Stomach (tissue), 9 donors: Measurements from ENCODE around the gene NANS. TPM values are rescaled to one million over a fixed set of nuclear protein-coding genes. Genes with fewer than 3 reads are reported as not detected.
A peak's percentile ranks its signal among the peaks of the same experiment; 100 is the strongest.

Source experiments
- DNase-seq, 2 donors: peaks; one replicate each; pipeline versions ENCODE4 v3.0.0 to v3.0.0-alpha.2; 2013 to 2019
- H3K27ac ChIP-seq, 5 donors: fragments of 200-600 bp in 4 of 5; sonication (generic) in 4 of 5; one replicate each; pipeline ENCODE4 v1.5.1; 2013 to 2019; ENCODE audit warnings: mild to moderate bottlenecking in 1 of 5, moderate library complexity in 1 of 5
- H3K27me3 ChIP-seq, 3 donors: fragments of 200-600 bp; sonication (generic); one replicate each; pipeline ENCODE4 v1.5.1; 2017 to 2019; ENCODE audit warnings: mixed run types in 1 of 3
- H3K36me3 ChIP-seq, 4 donors: fragments of 200-600 bp; sonication (generic); 1 replicate in 3 of 4; 2 replicates in 1 of 4; pipeline ENCODE4 v1.5.1; 2016 to 2019
- H3K4me1 ChIP-seq, 4 donors: fragments of 200-600 bp; sonication (generic); one replicate each; pipeline ENCODE4 v1.5.1; 2016 to 2019
- H3K4me3 ChIP-seq, 4 donors: fragments of 200-600 bp; sonication (generic) in 3 of 4; one replicate each; pipeline ENCODE4 v1.5.1; 2016 to 2019; ENCODE audit warnings: mild to moderate bottlenecking in 1 of 4
- H3K9me3 ChIP-seq, 4 donors: fragments of 200-600 bp; sonication (generic); one replicate each; pipeline ENCODE4 v1.5.1; 2016 to 2019
- CTCF ChIP-seq, 7 experiments: fragments of 450-650 bp in 4 of 7; fragments of 200-600 bp in 3 of 7; sonication (generic) in 3 of 7; IDR thresholded peaks; one replicate each; pipeline ENCODE4 v1.5.1; 2016 to 2019; ENCODE audit warnings: antibody characterized with exemption in 7 of 7, control low read depth in 2 of 7, mild to moderate bottlenecking in 1 of 7
- EP300 ChIP-seq: sonication (generic); formaldehyde crosslinking; IDR thresholded peaks from one replicate; pipeline ENCODE4 v1.6.1; 2017; ENCODE audit warnings: antibody characterized with exemption
- POLR2A ChIP-seq, 4 donors: fragments of 450-650 bp; IDR thresholded peaks; one replicate each; pipeline ENCODE4 v1.6.1; 2016; ENCODE audit warnings: antibody characterized with exemption in 4 of 4, control low read depth in 2 of 4, mild to moderate bottlenecking in 1 of 4, moderate library complexity in 1 of 4
- POLR2AphosphoS5 ChIP-seq, 3 donors: sonication (generic); formaldehyde crosslinking; IDR thresholded peaks; one replicate each; pipeline ENCODE4 v1.6.1; 2016; ENCODE audit warnings: antibody characterized with exemption in 3 of 3
- WGBS, 5 donors: extraction: QIAGEN DNeasy Blood & Tissue Kit in 3 of 5; methylation state at CpG; one replicate each; pipeline versions ENCODE4 v1.1.5 to v1.1.7; 2013 to 2018; 5-methylcytosine and 5-hydroxymethylcytosine counted together
- intact Hi-C: fragments of 100-400 bp; cut with DNase I; formaldehyde crosslinking; loops from one replicate; pipeline ENCODE4 v1.15.1; 2023; ENCODE audit warnings: low total_unique reads
- polyA plus RNA-seq, 3 donors: library from polyadenylated mRNA; stranded (reverse); fragments of 200-250 nt; gene quantifications; one replicate each; pipeline ENCODE4 v1.2.3, GENCODE V29; 2013
- total RNA-seq, 5 donors: library from RNA; depleted of rRNA; stranded (reverse); fragments of >200 nt; gene quantifications; one replicate each; pipeline versions ENCODE4 v1.1.0 to v1.2.3, GENCODE V29; 2014 to 2016
- donor health status: healthy with polysubstance abuse.
- donor health status: Bipolar disorder and iron deficiency.
- donor health status: healthy.

The NANS gene
- total and polyA plus RNA-seq, 8 donors, result 12.1 to 261 (median 92.1) TPM

DNA sequence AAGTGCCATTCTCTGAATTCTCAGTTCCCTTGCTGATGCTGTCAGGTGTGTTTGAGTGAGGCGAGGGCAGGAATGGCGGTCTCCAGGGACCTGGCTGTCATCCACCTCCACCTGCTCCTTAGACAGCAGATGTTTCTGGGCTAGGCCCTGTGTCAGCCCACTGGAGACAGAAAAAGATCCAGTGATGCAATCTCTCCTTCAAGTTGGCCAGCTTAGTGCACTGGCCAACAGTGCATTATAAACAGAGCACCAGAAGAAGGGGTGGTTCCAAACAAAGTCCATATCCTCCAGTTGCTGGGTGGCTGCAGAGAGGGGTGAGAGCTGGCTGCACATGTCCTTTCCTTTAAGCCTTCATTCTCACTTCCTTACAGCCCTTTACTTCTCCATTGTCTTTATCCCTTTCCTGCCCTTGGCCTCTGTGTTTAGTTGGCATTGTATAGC is 26.5 kb downstream of the NANS start:
- H3K36me3 ChIP-seq, result peaks cover 42 to 86% (median 69%) of the 10 kb centered on the region in 4 donors
- no peak overlapping the region for H3K4me3 ChIP-seq
- H3K27ac ChIP-seq, result peak overlapping the region in 2 of 5 donors; percentile 25 to 79
- TF ChIP-seq EP300 (no peak), CTCF (IDR thresholded peaks at IDR 0.05) (no peak), POLR2AphosphoS5 (IDR thresholded peaks at IDR 0.05) (no peak), POLR2A (IDR thresholded peaks at IDR 0.05) (no peak)
- no peaks in the 10 kb centered on the region for H3K27me3 ChIP-seq
- WGBS, 5 donors, result 88 to 98% (median 95%) methylated on average over 2 of the region's 2 CpGs
- DNase-seq, result no peak
- H3K9me3 ChIP-seq, result no peaks in the 10 kb centered on the region
- H3K4me1 ChIP-seq, result peaks cover 22 to 47% (median 30%) of the 10 kb centered on the region in 4 donors
- intact Hi-C loops, result no loop called here

GRCh38 chr9:98083566-98084183 is 27.1 kb downstream of the NANS start:
- Histone ChIP-seq H3K27ac (peak overlapping the region in 2 of 5 donors; percentile 25 to 79), H3K27me3 (no peaks in the 10 kb centered on the region), H3K4me1 (peaks cover 22 to 48% (median 31%) of the 10 kb centered on the region in 4 donors), H3K4me3 (no peak overlapping the region), H3K36me3 (peaks cover 36 to 80% (median 64%) of the 10 kb centered on the region in 4 donors), H3K9me3 (no peaks in the 10 kb centered on the region)
- WGBS, 5 donors, result 88 to 93% (median 92%) methylated on average over 7 of the region's 7 CpGs
- no peak for TF ChIP-seq CTCF (IDR thresholded peaks at IDR 0.05)
- TF ChIP-seq POLR2AphosphoS5 (IDR thresholded peaks at IDR 0.05), result no peak
- no peak for DNase-seq
- intact Hi-C loops, result no loop called here

DNA sequence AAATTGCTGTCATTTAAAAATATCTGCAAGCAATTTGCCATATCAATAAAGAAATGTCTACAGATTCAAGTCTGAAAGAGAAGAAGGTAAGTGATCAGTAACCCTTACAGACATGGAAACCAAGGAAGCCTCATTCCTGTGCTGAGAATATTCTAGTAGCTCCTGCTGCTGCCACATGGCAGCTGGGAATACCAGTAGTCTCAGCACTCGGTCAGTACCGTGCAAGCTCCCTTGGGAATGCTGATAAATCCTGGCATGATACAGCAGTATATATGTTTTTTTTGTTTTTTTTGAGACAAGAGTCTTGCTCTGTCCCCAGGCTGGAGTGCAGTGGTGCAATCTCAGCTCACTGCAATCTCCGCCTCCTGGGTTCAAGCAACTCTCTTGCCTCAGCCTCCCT is 27.9 kb downstream of the NANS start:
- peaks cover 22 to 48% (median 31%) of the 10 kb centered on the region in 4 donors for H3K4me1 ChIP-seq
- intact Hi-C loops, result no loop called here
- no peak for DNase-seq
- peaks cover 32 to 73% (median 57%) of the 10 kb centered on the region in 4 donors for H3K36me3 ChIP-seq
- H3K9me3 ChIP-seq, result no peaks in the 10 kb centered on the region
- H3K27me3 ChIP-seq, result no peaks in the 10 kb centered on the region
- no peak overlapping the region for H3K27ac ChIP-seq
- H3K4me3 ChIP-seq, result no peak overlapping the region
- TF ChIP-seq POLR2AphosphoS5 (IDR thresholded peaks at IDR 0.05), result no peak
- 76 to 90% (median 88%) methylated on average over 3 of the region's 3 CpGs for WGBS, 5 donors

GRCh38 chr9:98085058-98085457 is 28.5 kb downstream of the NANS start:
- Histone ChIP-seq H3K4me1 (peaks cover 22 to 48% (median 31%) of the 10 kb centered on the region in 4 donors), H3K4me3 (no peak overlapping the region), H3K9me3 (no peaks in the 10 kb centered on the region), H3K27me3 (no peaks in the 10 kb centered on the region), H3K27ac (no peak overlapping the region), H3K36me3 (peaks cover 27 to 66% (median 50%) of the 10 kb centered on the region in 4 donors)
- no peak for DNase-seq
- WGBS, 5 donors, result 87 to 98% (median 93%) methylated on average over 2 to 4 of the region's 4 CpGs
- TF ChIP-seq CTCF (IDR thresholded peaks at IDR 0.05) (no peak), EP300 (no peak), POLR2A (IDR thresholded peaks at IDR 0.05) (no peak), POLR2AphosphoS5 (IDR thresholded peaks at IDR 0.05) (no peak)
- intact Hi-C loops, result no loop called here

DNA sequence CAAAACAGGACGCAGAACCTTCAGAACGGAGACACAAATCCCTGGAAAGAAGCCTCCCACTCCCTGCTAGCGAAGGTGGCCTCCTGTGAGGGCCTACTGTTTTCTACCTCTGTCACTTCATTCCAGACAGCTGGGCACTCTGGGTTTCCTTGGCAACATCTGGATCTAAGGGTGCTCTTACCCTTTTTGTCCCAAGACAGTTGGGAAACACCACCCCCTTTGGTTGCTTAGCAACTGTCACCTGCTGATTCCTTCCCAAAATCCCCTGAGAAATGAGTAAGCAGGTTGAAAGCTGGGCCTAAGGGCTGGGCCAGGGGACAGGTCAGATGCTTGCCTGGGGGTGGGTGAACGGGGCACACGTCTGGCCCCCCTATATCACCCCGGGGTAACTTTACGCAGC is 29.4 kb downstream of the NANS start:
- peak overlapping the region in 2 of 5 donors; percentile 18 to 62 for H3K27ac ChIP-seq
- no peaks in the 10 kb centered on the region for H3K9me3 ChIP-seq
- peaks cover 19 to 58% (median 42%) of the 10 kb centered on the region in 4 donors for H3K36me3 ChIP-seq
- no peaks in the 10 kb centered on the region for H3K27me3 ChIP-seq
- intact Hi-C loops, result no loop called here
- DNase-seq, result no peak
- H3K4me3 ChIP-seq, result no peak overlapping the region
- 67 to 81% (median 70%) methylated on average over 5 to 7 of the region's 7 CpGs for WGBS, 5 donors
- TF ChIP-seq POLR2A (IDR thresholded peaks at IDR 0.05) (no peak), POLR2AphosphoS5 (IDR thresholded peaks at IDR 0.05) (no peak), EP300 (no peak), CTCF (IDR thresholded peaks at IDR 0.05) (no peak)
- peaks cover 22 to 39% (median 29%) of the 10 kb centered on the region in 4 donors for H3K4me1 ChIP-seq
